Uterus (tissue), 2 donors: ENCODE data around the gene HLA-B.

Experiments
- CTCF ChIP-seq, 4 experiments: fragments of 200-600 bp in 2 of 4; fragments of 450-650 bp in 2 of 4; sonication (generic) in 2 of 4; IDR thresholded peaks; one replicate each; pipeline ENCODE4 v1.5.1; 2016 to 2019; ENCODE audit warnings: antibody characterized with exemption in 4 of 4, mild to moderate bottlenecking in 2 of 4, moderate library complexity in 1 of 4
- POLR2A ChIP-seq, 2 donors: fragments of 450-650 bp; IDR thresholded peaks; one replicate each; pipeline ENCODE4 v1.6.1; 2016; ENCODE audit warnings: antibody characterized with exemption in 2 of 2, mild to moderate bottlenecking in 1 of 2, moderate library complexity in 1 of 2

DNA sequence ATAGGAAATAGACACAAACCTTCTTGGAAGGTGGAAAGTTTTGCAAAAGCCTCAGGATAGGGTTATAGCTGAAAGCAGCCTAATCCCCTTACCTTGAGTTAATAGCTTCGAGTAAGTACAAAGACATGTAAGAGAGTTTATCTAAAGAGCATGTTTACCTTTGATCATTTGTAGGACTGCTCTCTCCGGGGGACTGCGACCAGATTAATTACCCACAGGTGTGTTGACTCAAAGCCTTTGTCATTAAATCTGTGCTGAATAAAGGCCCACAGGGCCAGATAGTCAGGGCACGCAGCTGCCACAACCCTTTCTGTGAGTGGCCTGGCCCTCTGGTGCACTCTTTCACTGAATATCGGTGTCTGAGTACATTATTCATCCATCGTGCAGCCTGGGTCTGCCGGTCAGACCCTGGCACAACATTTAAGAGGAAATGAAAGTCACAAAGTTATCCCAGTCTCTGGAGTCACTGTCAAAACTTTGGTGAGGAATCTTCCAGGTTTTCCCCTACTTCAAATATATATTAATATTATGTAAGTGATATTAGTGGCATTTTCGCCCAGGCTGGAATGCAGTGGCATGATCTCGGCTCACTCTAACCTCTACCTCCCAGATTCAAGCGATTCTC is 41.0 kb upstream of the HLA-B start:
- TF ChIP-seq POLR2A (IDR thresholded peaks at IDR 0.05) (no peak), CTCF (IDR thresholded peaks at IDR 0.05) (no peak)
